HEK293T (cell line): ENCODE results near the gene GSDME.

ENCODE experiments used
- ARNT ChIP-seq: fragments of 450-650 bp; IDR thresholded peaks from 2 replicates; pipeline ENCODE4 v1.6.1; 2017; ENCODE audit warnings: mild to moderate bottlenecking
- BHLHE40 ChIP-seq: fragments of 450-650 bp; IDR thresholded peaks from 2 replicates; pipeline ENCODE4 v1.6.1; 2016; ENCODE audit warnings: mild to moderate bottlenecking, moderate library complexity, borderline replicate concordance
- CTBP1 ChIP-seq: fragments of 450-650 bp; IDR thresholded peaks from 2 replicates; pipeline ENCODE4 v1.6.1; 2016; ENCODE audit warnings: borderline replicate concordance
- ELF4 ChIP-seq: fragments of 450-650 bp; IDR thresholded peaks from 2 replicates; pipeline ENCODE4 v1.6.1; 2017; ENCODE audit warnings: antibody characterized with exemption
- FOXA1 ChIP-seq: fragments of 450-650 bp; IDR thresholded peaks from 2 replicates; pipeline ENCODE4 v1.6.1; 2016; ENCODE audit warnings: mild to moderate bottlenecking
- FOXM1 ChIP-seq: fragments of 450-650 bp; IDR thresholded peaks from 2 replicates; pipeline ENCODE4 v1.6.1; 2017; ENCODE audit warnings: mild to moderate bottlenecking, borderline replicate concordance
- L3MBTL2 ChIP-seq: fragments of 450-650 bp; conservative IDR thresholded peaks from 2 replicates; pipeline ENCODE4 v1.6.1; 2016; ENCODE audit warnings: mild to moderate bottlenecking
- NFRKB ChIP-seq: fragments of 450-650 bp; IDR thresholded peaks from 2 replicates; pipeline ENCODE4 v1.6.1; 2016; ENCODE audit warnings: mild to moderate bottlenecking, moderate library complexity
- SUZ12 ChIP-seq: fragments of 450-650 bp; IDR thresholded peaks from 2 replicates; pipeline ENCODE4 v1.6.1; 2016; ENCODE audit warnings: mild to moderate bottlenecking
- ZNF384 ChIP-seq: fragments of 450-650 bp; IDR thresholded peaks from 2 replicates; pipeline ENCODE4 v1.6.1; 2016
- TF ChIP-seq, protein P1 (sequence below): fragments of 450-650 bp; IDR thresholded peaks from 2 replicates; pipeline ENCODE4 v1.6.1; 2016

DNA sequence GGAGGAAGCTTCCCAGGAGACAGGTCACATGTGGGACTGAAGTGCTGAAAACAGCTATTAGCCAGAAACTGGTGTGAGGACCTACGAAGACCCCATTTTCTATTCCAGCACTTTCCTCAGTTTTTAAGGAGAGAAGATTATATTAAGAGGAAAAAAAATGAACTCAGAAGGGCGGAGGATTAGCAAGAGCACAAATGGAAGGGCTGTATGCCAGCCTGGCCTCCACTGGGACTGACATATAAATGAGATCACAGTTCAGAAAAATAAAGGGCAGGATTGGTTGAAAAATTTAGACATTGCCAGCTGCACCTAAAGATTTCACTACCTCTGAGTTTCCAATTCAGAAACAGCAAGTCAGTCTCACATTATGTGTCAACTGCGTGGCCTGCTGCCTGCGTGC, 53.0 kb downstream of the GSDME start:
- TF ChIP-seq ZNF384 (no peak), SUZ12 (no peak), ARNT (no peak), FOXM1 (no peak), CTBP1 (no peak), ELF4 (no peak), FOXA1 (no peak), BHLHE40 (no peak), L3MBTL2 (no peak), NFRKB (no peak)
- TF ChIP-seq, protein P1, sequence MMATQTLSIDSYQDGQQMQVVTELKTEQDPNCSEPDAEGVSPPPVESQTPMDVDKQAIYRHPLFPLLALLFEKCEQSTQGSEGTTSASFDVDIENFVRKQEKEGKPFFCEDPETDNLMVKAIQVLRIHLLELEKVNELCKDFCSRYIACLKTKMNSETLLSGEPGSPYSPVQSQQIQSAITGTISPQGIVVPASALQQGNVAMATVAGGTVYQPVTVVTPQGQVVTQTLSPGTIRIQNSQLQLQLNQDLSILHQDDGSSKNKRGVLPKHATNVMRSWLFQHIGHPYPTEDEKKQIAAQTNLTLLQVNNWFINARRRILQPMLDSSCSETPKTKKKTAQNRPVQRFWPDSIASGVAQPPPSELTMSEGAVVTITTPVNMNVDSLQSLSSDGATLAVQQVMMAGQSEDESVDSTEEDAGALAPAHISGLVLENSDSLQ: no peak
